Heart left ventricle (tissue), 16 donors: ENCODE results near the gene PARVA. TPM values are rescaled to one million over a fixed set of nuclear protein-coding genes. Genes with fewer than 3 reads are reported as not detected.
A peak's percentile ranks its signal among the peaks of the same experiment; 100 is the strongest.

Experiments
- ATAC-seq, 4 donors: fragments of 200-7000 bp; cut with Tn5 transposase; one replicate each; pipeline ENCODE4 v1.9.1; 2020 to 2022; ENCODE audit warnings: moderate library complexity in 4 of 4, mild to moderate bottlenecking in 3 of 4, moderate number of reproducible peaks in 1 of 4
- DNase-seq, 5 donors: peaks; one replicate each; pipeline ENCODE4 v3.0.0-alpha.2; 2020
- H3K27ac ChIP-seq, 12 donors: fragments of 200-600 bp; sonication (generic) in 4 of 12; one replicate each; pipeline versions ENCODE4 v1.5.0 to v1.8.0; 2016 to 2022; ENCODE audit warnings: mild to moderate bottlenecking in 2 of 12
- H3K27me3 ChIP-seq, 9 donors: fragments of 200-600 bp; sonication (generic) in 2 of 9; one replicate each; pipeline versions ENCODE4 v1.5.1 to v1.8.0; 2016 to 2022; ENCODE audit warnings: mild to moderate bottlenecking in 3 of 9
- H3K36me3 ChIP-seq, 9 donors: fragments of 200-600 bp; sonication (generic) in 2 of 9; one replicate each; pipeline versions ENCODE4 v1.5.0 to v1.8.0; 2018 to 2022; ENCODE audit warnings: mild to moderate bottlenecking in 2 of 9
- H3K4me1 ChIP-seq, 12 donors: fragments of 200-600 bp; sonication (generic) in 4 of 12; one replicate each; pipeline versions ENCODE4 v1.5.0 to v1.8.0; 2016 to 2022; ENCODE audit warnings: mild to moderate bottlenecking in 3 of 12
- H3K4me3 ChIP-seq, 12 donors: fragments of 200-600 bp; sonication (generic) in 4 of 12; one replicate each; pipeline versions ENCODE4 v1.5.0 to v1.8.0; 2017 to 2022; ENCODE audit warnings: mild to moderate bottlenecking in 9 of 12, moderate library complexity in 4 of 12
- H3K9me3 ChIP-seq, 12 donors: fragments of 200-600 bp; sonication (generic) in 4 of 12; one replicate each; pipeline versions ENCODE4 v1.5.0 to v1.8.0; 2016 to 2022; ENCODE audit warnings: mild to moderate bottlenecking in 1 of 12
- POLR2A ChIP-seq, 2 donors: fragments of 450-650 bp; IDR thresholded peaks; one replicate each; pipeline ENCODE4 v1.6.1; 2017; ENCODE audit warnings: antibody characterized with exemption in 2 of 2, mild to moderate bottlenecking in 2 of 2, moderate library complexity in 2 of 2
- WGBS, 4 donors: extraction: QIAGEN DNeasy Blood & Tissue Kit in 2 of 4; methylation state at CpG; one replicate each; pipeline versions ENCODE4 v1.1.5 to v1.1.7; 2013 to 2018; 5-methylcytosine and 5-hydroxymethylcytosine counted together
- intact Hi-C, 10 donors: fragments of 100-400 bp; cut with DNase I; formaldehyde crosslinking; loops; one replicate each; pipeline versions ENCODE4 v1.11.1 to v1.14.2; 2022
- polyA plus RNA-seq, 2 donors: library from polyadenylated mRNA; stranded (reverse); fragments of 200-250 nt; gene quantifications; one replicate each; pipeline ENCODE4 v1.2.3, GENCODE V29; 2013
- total RNA-seq, 9 donors: library from RNA; depleted of rRNA in 2 of 9; stranded (reverse); fragments of >200 nt in 2 of 9; fragmentation: NEBNext Ultra II Directional in 3 of 9; extraction: Animal tissue kit (Norgen Biotek cat#: 25700) in 3 of 9; gene quantifications; one replicate each; pipeline versions ENCODE4 v1.1.0 to v1.2.4, GENCODE V29; 2016 to 2023
- TF ChIP-seq, protein P1 (sequence below), 12 donors: fragments of 200-600 bp; sonication (generic) in 4 of 12; IDR thresholded peaks; one replicate each; pipeline versions ENCODE4 v1.5.0 to v1.8.0; 2018 to 2022; ENCODE audit warnings: antibody characterized with exemption in 12 of 12, mild to moderate bottlenecking in 5 of 12
- donor health status: ischemic (EF 13 %, LVEDD 7.1; RV severe dilation, severe dysfunction).
- donor health status: healthy with polysubstance abuse.
- donor health status: DM: no; HTN: yes; CAD: no.
- donor health status: DM: no; HTN: no; CAD: no.
- donor health status: ischemic (EF 25% LVEDD 6.9; RV normal size, moderate dysfunction).
- donor health status: ischemic (EF 25% LVEDD 5.7; RV mildly dilated, moderate dysfunction).
- donor health status: healthy.
- donor health status: DM: yes; HTN: yes; CAD: no.
- donor health status: ischemic (EF 35%, LVEDD 5.7; RV mildly dilated, moderate dysfunction).
- donor health status: nonischemic (EF 11% LVEDD 7.7; RV severe dilation, severe dysfunction).
- donor health status: DM: yes; HTN: yes; CAD: no.
- donor health status: PGD.
- donor health status: ischemic (EF 29% LVEDD 5.4; RV normal size, mild dysfunction).
- donor health status: nonischemic (EF 23%, LVEDD 6.1; RV moderate dilation, normal function).

The PARVA gene
- total and polyA plus RNA-seq, 11 donors: 22.7 to 99.2 (median 65.9) TPM

DNA sequence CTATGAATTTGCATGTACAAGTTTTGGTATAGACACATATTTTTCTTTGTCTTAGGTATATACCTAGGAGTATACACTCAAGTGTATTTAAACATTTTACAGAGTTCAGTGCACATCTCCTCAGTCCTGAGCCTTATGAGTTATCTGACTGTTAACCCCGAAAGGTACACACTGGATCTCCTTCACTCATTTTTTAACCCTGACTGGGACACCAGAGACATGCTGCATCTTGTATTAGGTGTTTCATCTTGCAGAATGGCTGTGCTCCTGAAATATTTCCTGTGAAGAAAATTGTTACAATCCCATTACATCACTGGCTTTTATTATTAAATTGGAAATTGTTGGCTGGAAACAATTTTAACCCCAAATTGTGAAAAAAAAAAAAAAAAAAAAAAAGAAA, 15.3 kb downstream of the PARVA start:
- ATAC-seq (no peak), DNase-seq (no peak)
- Histone ChIP-seq H3K4me1 (peaks cover 7 to 58% (median 39%) of the 10 kb centered on the region in 12 donors), H3K36me3 (peaks cover 0 to 11% (median 0%) of the 10 kb centered on the region in 9 donors), H3K4me3 (no peak overlapping the region), H3K27me3 (no peaks in the 10 kb centered on the region), H3K27ac (peak overlapping the region in 1 of 12 donors; percentile 98), H3K9me3 (peaks cover 0 to 13% (median 0%) of the 10 kb centered on the region in 12 donors)
- intact Hi-C loops: no loop called here
- TF ChIP-seq, protein P1, sequence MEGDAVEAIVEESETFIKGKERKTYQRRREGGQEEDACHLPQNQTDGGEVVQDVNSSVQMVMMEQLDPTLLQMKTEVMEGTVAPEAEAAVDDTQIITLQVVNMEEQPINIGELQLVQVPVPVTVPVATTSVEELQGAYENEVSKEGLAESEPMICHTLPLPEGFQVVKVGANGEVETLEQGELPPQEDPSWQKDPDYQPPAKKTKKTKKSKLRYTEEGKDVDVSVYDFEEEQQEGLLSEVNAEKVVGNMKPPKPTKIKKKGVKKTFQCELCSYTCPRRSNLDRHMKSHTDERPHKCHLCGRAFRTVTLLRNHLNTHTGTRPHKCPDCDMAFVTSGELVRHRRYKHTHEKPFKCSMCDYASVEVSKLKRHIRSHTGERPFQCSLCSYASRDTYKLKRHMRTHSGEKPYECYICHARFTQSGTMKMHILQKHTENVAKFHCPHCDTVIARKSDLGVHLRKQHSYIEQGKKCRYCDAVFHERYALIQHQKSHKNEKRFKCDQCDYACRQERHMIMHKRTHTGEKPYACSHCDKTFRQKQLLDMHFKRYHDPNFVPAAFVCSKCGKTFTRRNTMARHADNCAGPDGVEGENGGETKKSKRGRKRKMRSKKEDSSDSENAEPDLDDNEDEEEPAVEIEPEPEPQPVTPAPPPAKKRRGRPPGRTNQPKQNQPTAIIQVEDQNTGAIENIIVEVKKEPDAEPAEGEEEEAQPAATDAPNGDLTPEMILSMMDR (IDR thresholded peaks at IDR 0.05): no peak
- TF ChIP-seq POLR2A (IDR thresholded peaks at IDR 0.05): no peak
- WGBS, 4 donors: 97 to 100% (median 98%) methylated on average over 1 of the region's 1 CpG

DNA sequence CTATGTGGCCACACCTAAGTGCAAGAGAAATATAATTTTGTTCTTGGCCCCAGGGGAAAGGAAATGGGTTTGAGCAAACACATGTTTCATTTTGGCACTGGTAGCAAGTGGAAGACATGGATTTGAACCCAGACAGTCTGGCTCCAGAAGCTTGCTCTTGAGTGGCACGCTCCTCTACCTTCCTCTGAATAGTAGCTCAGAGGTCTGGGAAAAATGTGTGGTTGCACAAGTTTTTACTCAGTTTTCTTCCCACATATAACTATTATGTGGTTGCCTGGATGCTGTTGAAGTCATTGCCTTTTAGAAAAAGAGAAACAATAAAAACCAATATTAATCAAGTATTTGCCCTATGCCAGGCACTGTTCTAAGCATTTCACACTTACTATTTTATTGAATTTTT, 16.3 kb downstream of the PARVA start:
- Histone ChIP-seq H3K27me3 (no peaks in the 10 kb centered on the region), H3K36me3 (peaks cover 0 to 11% (median 0%) of the 10 kb centered on the region in 9 donors), H3K9me3 (peaks cover 0 to 13% (median 0%) of the 10 kb centered on the region in 12 donors), H3K4me1 (peaks cover 7 to 58% (median 34%) of the 10 kb centered on the region in 12 donors), H3K4me3 (no peak overlapping the region), H3K27ac (peak overlapping the region in 1 of 12 donors; percentile 98)
- 95 to 100% (median 98%) methylated on average over 1 of the region's 1 CpG for WGBS, 4 donors
- intact Hi-C loops: no loop called here
- ATAC-seq (no peak), DNase-seq (no peak)
- TF ChIP-seq, protein P1 (IDR thresholded peaks at IDR 0.05): no peak
- TF ChIP-seq POLR2A (IDR thresholded peaks at IDR 0.05): no peak

DNA sequence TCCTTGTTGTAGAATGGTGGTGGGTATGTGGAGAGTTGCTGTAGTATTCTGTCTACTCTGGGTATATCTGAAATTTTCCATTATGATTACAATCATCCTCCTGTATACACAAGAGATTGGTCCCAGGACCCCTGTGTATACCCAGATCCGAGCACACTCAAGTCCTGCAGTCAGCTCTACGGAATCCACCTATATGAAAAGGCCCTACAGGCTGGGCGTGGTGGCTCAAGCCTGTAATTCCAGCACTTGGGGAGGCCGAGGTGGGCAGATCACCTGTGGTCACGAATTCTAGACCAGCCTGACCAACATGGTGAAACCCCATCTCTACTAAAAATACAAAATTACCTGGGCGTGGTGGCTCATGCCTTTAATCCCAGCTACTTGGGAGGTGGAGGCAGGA, 17.2 kb downstream of the PARVA start:
- H3K4me3 ChIP-seq: no peak overlapping the region
- no peak for TF ChIP-seq POLR2A (IDR thresholded peaks at IDR 0.05)
- TF ChIP-seq, protein P1 (IDR thresholded peaks at IDR 0.05): no peak
- intact Hi-C loops: no loop called here
- 97 to 98% (median 97%) methylated on average over 6 of the region's 6 CpGs for WGBS, 4 donors
- DNase-seq (no peak), ATAC-seq (no peak)
- peaks cover 7 to 57% (median 34%) of the 10 kb centered on the region in 12 donors for H3K4me1 ChIP-seq
- peaks cover 0 to 11% (median 0%) of the 10 kb centered on the region in 9 donors for H3K36me3 ChIP-seq
- no peaks in the 10 kb centered on the region for H3K27me3 ChIP-seq
- peaks cover 0 to 13% (median 0%) of the 10 kb centered on the region in 12 donors for H3K9me3 ChIP-seq
- peak overlapping the region in 1 of 12 donors; percentile 98 for H3K27ac ChIP-seq

DNA sequence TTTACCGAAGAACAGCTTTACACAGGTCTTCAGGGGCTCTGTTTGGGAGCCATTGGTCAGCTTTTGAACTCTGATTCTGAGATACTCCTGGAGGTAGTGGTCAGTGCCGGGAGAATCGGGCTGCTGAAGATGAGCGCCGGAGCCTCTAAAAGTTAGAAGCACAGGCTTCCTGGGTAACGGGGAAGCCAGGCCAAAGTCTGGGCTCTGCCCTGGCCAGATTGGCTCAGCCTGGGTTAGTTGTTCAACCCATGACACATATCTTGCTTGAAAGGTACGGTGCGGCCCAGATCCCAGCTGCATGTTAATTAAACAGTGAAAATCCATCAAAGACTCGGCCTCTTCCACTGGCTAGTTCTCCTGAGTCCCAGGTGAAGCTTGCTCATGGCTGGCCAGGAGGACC, 18.0 kb downstream of the PARVA start:
- DNase-seq (no peak), ATAC-seq (no peak)
- Histone ChIP-seq H3K4me3 (no peak overlapping the region), H3K9me3 (peaks cover 0 to 13% (median 0%) of the 10 kb centered on the region in 12 donors), H3K27ac (peak overlapping the region in 1 of 12 donors; percentile 98), H3K4me1 (peaks cover 7 to 57% (median 31%) of the 10 kb centered on the region in 12 donors), H3K36me3 (peaks cover 0 to 11% (median 0%) of the 10 kb centered on the region in 9 donors), H3K27me3 (no peaks in the 10 kb centered on the region)
- WGBS, 4 donors: 92 to 99% (median 98%) methylated on average over 9 of the region's 9 CpGs
- TF ChIP-seq, protein P1 (IDR thresholded peaks at IDR 0.05): no peak
- no peak for TF ChIP-seq POLR2A (IDR thresholded peaks at IDR 0.05)
- intact Hi-C loops: no loop called here
